ENCODE data around the gene DST. TPM values are rescaled to one million over a fixed set of nuclear protein-coding genes. Genes with fewer than 3 reads are reported as not detected.
A peak's percentile ranks its signal among the peaks of the same experiment; 100 is the strongest.

Gene DST
- total and polyA plus RNA-seq, 2 of the 8 experiments (the other 6 are each of a cell fraction or from before 2014, with no cell fraction given) = 49.4 to 116 TPM

DNA sequence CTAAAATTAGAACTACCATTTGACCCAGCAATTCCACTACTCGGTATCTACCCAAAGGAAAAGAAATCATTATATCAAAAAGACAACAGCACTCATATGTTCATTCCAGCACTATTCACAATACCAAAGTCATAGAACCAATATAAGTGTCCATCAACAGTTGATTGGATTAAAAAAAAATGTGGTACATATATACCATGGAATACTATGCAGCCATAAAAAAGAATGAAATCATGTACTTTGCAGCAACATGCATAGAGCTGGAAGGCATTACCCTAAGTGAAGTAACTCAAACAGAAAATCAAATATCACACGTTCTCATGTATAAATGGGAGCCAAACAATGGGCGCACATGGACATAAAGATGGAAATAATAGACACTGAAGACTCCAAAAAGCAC lies 163.3 kb downstream of the DST start:
- no peaks in the 10 kb centered on the region for H3K9me3 ChIP-seq (ENCODE audit: insufficient read depth in 2 of 2, low read depth in 1 of 2, low read length in 1 of 2)
- no peak overlapping the region for H3K4ac ChIP-seq (replicated peaks; ENCODE audit: insufficient read length, low read depth, low read length)
- no peaks in the 10 kb centered on the region for H3K4me1 ChIP-seq (replicated peaks in 1 of 4; ENCODE audit: control insufficient read depth in 3 of 4, insufficient read depth in 4 of 4, low read length in 3 of 4)
- no peak overlapping the region for H2BK20ac ChIP-seq (ENCODE audit: low read length)
- FAIRE-seq (no peak), DNase-seq (ENCODE audit: low read depth in 1 of 2, low spot score in 2 of 2) (no peak)
- H3K14ac ChIP-seq (ENCODE audit: insufficient read length) = no peak overlapping the region
- no peaks in the 10 kb centered on the region; the same call in 1 of the 2 replicates for H3K23me2 ChIP-seq (ENCODE audit: low read depth, low read length)
- H3K18ac ChIP-seq (ENCODE audit: extremely low read depth, low read length) = no peak overlapping the region
- H4K91ac ChIP-seq (replicated peaks; ENCODE audit: insufficient read length, low read length) = no peak overlapping the region
- H2BK15ac ChIP-seq (ENCODE audit: low read length) = no peak overlapping the region
- 81% methylated on average over 3 of the region's 3 CpGs; no CpG with 5 or more reads in 1 of the 2 experiments for WGBS, 2 experiments (ENCODE audit: extremely low coverage in 1 of 2, insufficient coverage in 1 of 2, insufficient read length in 1 of 2, insufficient replicate concordance in 2 of 2, low coverage in 1 of 2, low lambda C conversion rate in 2 of 2, missing lambda C conversion rate in 1 of 2)
- peaks cover 0 to 2% of the 10 kb centered on the region in 2 experiments for H4K20me1 ChIP-seq (replicated peaks in 1 of 2; ENCODE audit: control insufficient read depth in 1 of 2, insufficient read depth in 2 of 2, low read length in 2 of 2)
- H3K79me2 ChIP-seq (ENCODE audit: control insufficient read depth in 1 of 2, insufficient read depth in 2 of 2, low read length in 2 of 2) = no peaks in the 10 kb centered on the region
- POLR2A ChIA-PET (ENCODE audit: partially characterized antibody) = interaction anchor here (0.8 kb wide), 1 partner anchor 61 kb away, joined by 3 read pairs; no protein-coding TSS in a partner anchor
- CTCF ChIA-PET (ENCODE audit: partially characterized antibody) = interaction anchor here (1.6 kb wide), 1 partner anchor 117 kb away, joined by 4 read pairs; no protein-coding TSS in a partner anchor
- H2AK5ac ChIP-seq (ENCODE audit: low read depth, low read length) = no peak overlapping the region
- no peak overlapping the region for H2AFZ ChIP-seq (ENCODE audit: low read length)
- H4K8ac ChIP-seq (ENCODE audit: extremely low read depth, insufficient read depth, low read length) = no peak overlapping the region
- no peaks in the 10 kb centered on the region for H3K79me1 ChIP-seq (ENCODE audit: low read depth, low read length)
- no peak overlapping the region for H3K9ac ChIP-seq (replicated peaks in 1 of 4; ENCODE audit: extremely low read depth in 1 of 4, low read depth in 3 of 4, low read length in 3 of 4)
- no peak overlapping the region for H2BK120ac ChIP-seq (replicated peaks; ENCODE audit: low read depth, low read length)
- no peak overlapping the region for H3K23ac ChIP-seq (ENCODE audit: insufficient read length)
- TF ChIP-seq SUZ12 (IDR thresholded peaks at IDR 0.05; ENCODE audit: low read length) = no peak
- peak; percentile 44; the same call in 1 of the 2 replicates for TF ChIP-seq KDM1A (IDR thresholded peaks at IDR 0.05; ENCODE audit: borderline replicate concordance, low read length)
- H2BK5ac ChIP-seq (ENCODE audit: low read depth, low read length) = no peak overlapping the region
- no peak overlapping the region for H3K56ac ChIP-seq (replicated peaks; ENCODE audit: insufficient read length, low read depth, low read length)
- no peak overlapping the region for H3K27ac ChIP-seq (ENCODE audit: low read depth, low read length)
- peaks cover 5 to 48% (median 23%) of the 10 kb centered on the region in 4 experiments for H3K36me3 ChIP-seq (ENCODE audit: control insufficient read depth in 2 of 4, insufficient read depth in 4 of 4, low read length in 3 of 4)
- no peak overlapping the region for H4K5ac ChIP-seq (ENCODE audit: insufficient read length, low read depth, low read length)
- no peak overlapping the region for H3K4me2 ChIP-seq (ENCODE audit: insufficient read depth in 1 of 2, low read depth in 2 of 2, low read length in 2 of 2)
- H3K4me3 ChIP-seq (ENCODE audit: extremely low read depth in 1 of 4, insufficient read depth in 2 of 4, low read depth in 3 of 4, low read length in 4 of 4) = no peak overlapping the region
- no peak overlapping the region for H2BK12ac ChIP-seq (ENCODE audit: low read depth, low read length)
- H3K27me3 ChIP-seq (replicated peaks in 1 of 4; ENCODE audit: control insufficient read depth in 3 of 4, extremely low read depth in 1 of 4, insufficient read depth in 3 of 4, low read length in 3 of 4) = no peaks in the 10 kb centered on the region
